PFSK-1 (cell line): ENCODE data around the gene PDE8A.

Experiments
- FOXP2 ChIP-seq: optimal IDR thresholded peaks from 2 replicates; pipeline ENCODE3; 2011; ENCODE audit warnings: borderline replicate concordance, control low read depth, inconsistent platforms; ENCODE audit not compliant: insufficient read depth; ENCODE audit errors: extremely low read length, extremely low read depth
- POLR2AphosphoS5 ChIP-seq: IDR thresholded peaks from 2 replicates; pipeline ENCODE4 v1.6.1; 2012; ENCODE audit warnings: low read depth, mild to moderate bottlenecking, control low read depth, low read length, moderate library complexity
- SIN3A ChIP-seq: IDR thresholded peaks from 2 replicates; pipeline ENCODE4 v1.6.1; 2012; ENCODE audit warnings: mild to moderate bottlenecking, low read length, moderate library complexity, borderline replicate concordance; ENCODE audit not compliant: insufficient read depth
- TAF1 ChIP-seq: IDR thresholded peaks from 2 replicates; pipeline ENCODE4 v1.6.1; 2012; ENCODE audit warnings: low read length, control low read depth, borderline replicate concordance; ENCODE audit not compliant: insufficient read depth
- TF ChIP-seq, protein P1 (sequence below), 2 experiments: IDR thresholded peaks; 2 replicates each; pipeline versions ENCODE4 v1.6.1 to v1.8.0; 2011 to 2012; ENCODE audit warnings: low read depth in 2 of 2, low read length in 2 of 2, control low read depth in 1 of 2, inconsistent platforms in 1 of 2, mild to moderate bottlenecking in 1 of 2, moderate library complexity in 1 of 2; ENCODE audit not compliant: insufficient read depth in 1 of 2

Gene PDE8A

GRCh38 chr15:85118581-85118980, 136.9 kb downstream of the PDE8A start:
- TF ChIP-seq FOXP2 (no peak), POLR2AphosphoS5 (no peak), SIN3A (no peak), TAF1 (no peak)
- TF ChIP-seq, protein P1, sequence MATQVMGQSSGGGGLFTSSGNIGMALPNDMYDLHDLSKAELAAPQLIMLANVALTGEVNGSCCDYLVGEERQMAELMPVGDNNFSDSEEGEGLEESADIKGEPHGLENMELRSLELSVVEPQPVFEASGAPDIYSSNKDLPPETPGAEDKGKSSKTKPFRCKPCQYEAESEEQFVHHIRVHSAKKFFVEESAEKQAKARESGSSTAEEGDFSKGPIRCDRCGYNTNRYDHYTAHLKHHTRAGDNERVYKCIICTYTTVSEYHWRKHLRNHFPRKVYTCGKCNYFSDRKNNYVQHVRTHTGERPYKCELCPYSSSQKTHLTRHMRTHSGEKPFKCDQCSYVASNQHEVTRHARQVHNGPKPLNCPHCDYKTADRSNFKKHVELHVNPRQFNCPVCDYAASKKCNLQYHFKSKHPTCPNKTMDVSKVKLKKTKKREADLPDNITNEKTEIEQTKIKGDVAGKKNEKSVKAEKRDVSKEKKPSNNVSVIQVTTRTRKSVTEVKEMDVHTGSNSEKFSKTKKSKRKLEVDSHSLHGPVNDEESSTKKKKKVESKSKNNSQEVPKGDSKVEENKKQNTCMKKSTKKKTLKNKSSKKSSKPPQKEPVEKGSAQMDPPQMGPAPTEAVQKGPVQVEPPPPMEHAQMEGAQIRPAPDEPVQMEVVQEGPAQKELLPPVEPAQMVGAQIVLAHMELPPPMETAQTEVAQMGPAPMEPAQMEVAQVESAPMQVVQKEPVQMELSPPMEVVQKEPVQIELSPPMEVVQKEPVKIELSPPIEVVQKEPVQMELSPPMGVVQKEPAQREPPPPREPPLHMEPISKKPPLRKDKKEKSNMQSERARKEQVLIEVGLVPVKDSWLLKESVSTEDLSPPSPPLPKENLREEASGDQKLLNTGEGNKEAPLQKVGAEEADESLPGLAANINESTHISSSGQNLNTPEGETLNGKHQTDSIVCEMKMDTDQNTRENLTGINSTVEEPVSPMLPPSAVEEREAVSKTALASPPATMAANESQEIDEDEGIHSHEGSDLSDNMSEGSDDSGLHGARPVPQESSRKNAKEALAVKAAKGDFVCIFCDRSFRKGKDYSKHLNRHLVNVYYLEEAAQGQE (IDR thresholded peaks at IDR 0.05; ENCODE audit: insufficient read depth in 1 of 2, low read depth in 2 of 2, low read length in 2 of 2) = no peak

- TF ChIP-seq FOXP2 = no peak
Measured at GRCh38 chr15:85120351-85121113, 138.9 kb downstream of the PDE8A start.

DNA sequence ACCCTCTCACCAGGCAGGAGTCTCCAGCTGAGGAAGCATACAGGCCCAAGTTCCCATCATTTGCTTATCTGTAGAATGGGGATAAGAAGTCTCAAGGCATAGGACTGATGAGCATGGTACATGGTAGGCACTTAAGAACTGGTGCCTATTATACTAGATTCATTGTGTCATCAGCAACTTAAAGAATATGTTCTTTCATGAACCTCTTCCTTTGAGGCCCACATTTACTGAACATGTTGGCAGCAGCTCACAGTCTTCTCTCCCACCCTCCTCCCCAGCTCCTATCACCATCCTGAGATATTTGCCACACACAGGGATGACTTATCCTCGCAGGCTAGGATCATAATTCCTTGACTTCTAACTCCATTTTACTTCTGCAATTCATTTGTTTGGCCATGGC, 142.5 kb downstream of the PDE8A start:
- TF ChIP-seq TAF1 (no peak), FOXP2 (no peak), POLR2AphosphoS5 (no peak), SIN3A (no peak)
- TF ChIP-seq, protein P1 (IDR thresholded peaks at IDR 0.05; ENCODE audit: insufficient read depth in 1 of 2, low read depth in 2 of 2, low read length in 2 of 2) = no peak

- TF ChIP-seq SIN3A = no peak
- TF ChIP-seq POLR2AphosphoS5 = no peak
- TF ChIP-seq, protein P1 (IDR thresholded peaks at IDR 0.05; ENCODE audit: insufficient read depth in 1 of 2, low read depth in 2 of 2, low read length in 2 of 2) = no peak
- no peak for TF ChIP-seq TAF1
- TF ChIP-seq FOXP2 = no peak
Measured at GRCh38 chr15:85125056-85125661, 143.5 kb downstream of the PDE8A start.

- no peak for TF ChIP-seq POLR2AphosphoS5
- TF ChIP-seq FOXP2 = no peak
- TF ChIP-seq SIN3A = no peak
- TF ChIP-seq TAF1 = no peak
- TF ChIP-seq, protein P1 (IDR thresholded peaks at IDR 0.05; ENCODE audit: insufficient read depth in 1 of 2, low read depth in 2 of 2, low read length in 2 of 2) = no peak
Measured at GRCh38 chr15:85128621-85129020, 147.0 kb downstream of the PDE8A start.
